PC-9 (cell line): Measurements from ENCODE around the gene RFPL3. TPM values are rescaled to one million over a fixed set of nuclear protein-coding genes. Genes with fewer than 3 reads are reported as not detected.
"Not testable (repeated sequence)": the region's sequence is repeated elsewhere in the genome, so short reads cannot be mapped to it uniquely, and the experiment has no call there.

Experiments used
- BruUV-seq: library from RNA; stranded (reverse); fragments of 400-500 nt; replicated peaks from 2 replicates; lab custom pipeline; 2021; lab: Mats Ljungman, UMichigan
- CTCF ChIA-PET: fragments of 300-600 bp; sonication (Branson Sonifier 250); formaldehyde crosslinking; loops from one replicate; lab custom pipeline; 2022; ENCODE audit warnings: antibody characterized with exemption; lab: Charles Lee
- POLR2A ChIA-PET: fragments of 300-600 bp; sonication (Branson Sonifier 250); formaldehyde crosslinking; loops from one replicate; lab custom pipeline; 2022; ENCODE audit warnings: antibody characterized with exemption; ENCODE audit not compliant: unreplicated experiment; lab: Charles Lee
- DNase-seq, 2 experiments: peaks; one replicate each; pipeline versions ENCODE4 v3.0.0 to v3.0.0-alpha.2; 2015 to 2022; ENCODE audit warnings: mixed read lengths in 1 of 2
- H2AFZ ChIP-seq: fragments of 200-600 bp; sonication (generic); 2 replicates; pipeline ENCODE4 v1.8.1; 2017; ENCODE audit warnings: antibody characterized with exemption
- H3F3A ChIP-seq: fragments of 200-600 bp; sonication (generic); 2 replicates; pipeline ENCODE4 v1.8.1; 2017; ENCODE audit warnings: antibody characterized with exemption, mild to moderate bottlenecking, low read depth; ENCODE audit not compliant: insufficient read depth
- H3K27ac ChIP-seq: fragments of 200-600 bp; sonication (generic); 2 replicates; pipeline ENCODE4 v1.6.1; 2016; ENCODE audit warnings: mixed run types
- H3K27me3 ChIP-seq: fragments of 200-600 bp; sonication (generic); 2 replicates; pipeline ENCODE4 v1.6.1; 2016; ENCODE audit warnings: low read depth, mixed run types; ENCODE audit not compliant: insufficient read depth
- H3K36me3 ChIP-seq: fragments of 200-600 bp; sonication (generic); 2 replicates; pipeline ENCODE4 v1.6.1; 2016; ENCODE audit warnings: low read depth, mixed run types
- H3K4me1 ChIP-seq: fragments of 200-600 bp; sonication (generic); replicated peaks from 2 replicates; pipeline ENCODE4 v1.6.1; 2016; ENCODE audit warnings: mixed run types; ENCODE audit not compliant: insufficient read depth
- H3K4me2 ChIP-seq: fragments of 200-600 bp; sonication (generic); 2 replicates; pipeline ENCODE4 v1.6.1; 2017; ENCODE audit warnings: mixed run types
- H3K4me3 ChIP-seq: fragments of 200-600 bp; sonication (generic); 2 replicates; pipeline ENCODE4 v1.6.1; 2016; ENCODE audit warnings: mixed run types
- H3K79me2 ChIP-seq: fragments of 200-600 bp; sonication (generic); 2 replicates; pipeline ENCODE4 v1.6.1; 2017; ENCODE audit warnings: low read depth, mixed run types
- H3K9me2 ChIP-seq: fragments of 200-600 bp; sonication (generic); 2 replicates; pipeline ENCODE4 v1.8.1; 2017; ENCODE audit warnings: mild to moderate bottlenecking; ENCODE audit not compliant: insufficient read depth
- H3K9me3 ChIP-seq: fragments of 200-600 bp; sonication (generic); 2 replicates; pipeline ENCODE4 v1.8.1; 2016; ENCODE audit warnings: low read depth; ENCODE audit not compliant: insufficient read depth
- H4K20me1 ChIP-seq: fragments of 200-600 bp; sonication (generic); 2 replicates; pipeline ENCODE4 v1.8.1; 2017; ENCODE audit not compliant: insufficient read depth
- CTCF ChIP-seq: fragments of 200-600 bp; sonication (generic); conservative IDR thresholded peaks from 2 replicates; pipeline ENCODE4 v1.6.1; 2017; ENCODE audit warnings: mixed run types, antibody characterized with exemption, mild to moderate bottlenecking, moderate library complexity
- EZH2 ChIP-seq: fragments of 200-600 bp; sonication (generic); IDR thresholded peaks from 2 replicates; pipeline ENCODE4 v1.8.0; 2017; ENCODE audit warnings: antibody characterized with exemption, low read depth
- intact Hi-C: fragments of 100-400 bp; cut with micrococcal nuclease; formaldehyde crosslinking; loops from one replicate; pipeline ENCODE4 v1.10.0; 2022; ENCODE audit not compliant: unreplicated experiment
- total RNA-seq: library from RNA; stranded (reverse); gene quantifications from 2 replicates; pipeline ENCODE4 v1.2.3, GENCODE V29; 2021

The RFPL3 gene
- total RNA-seq, 1 experiment from 2014 or later = not detected

GRCh38 chr22:32348031-32348611, 9.5 kb upstream of the RFPL3 start:
- no peaks in the 10 kb centered on the region for H3K36me3 ChIP-seq
- no peak overlapping the region for H3K27ac ChIP-seq
- no peaks in the 10 kb centered on the region for H3K9me3 ChIP-seq
- H3K79me2 ChIP-seq = no peaks in the 10 kb centered on the region
- no peaks in the 10 kb centered on the region for H3F3A ChIP-seq
- TF ChIP-seq EZH2 = no peak
- no peak for TF ChIP-seq CTCF
- peaks cover 55% of the 10 kb centered on the region for H3K27me3 ChIP-seq
- no peak overlapping the region for H3K4me2 ChIP-seq
- H4K20me1 ChIP-seq = no peaks in the 10 kb centered on the region
- H3K4me3 ChIP-seq = no peak overlapping the region
- no peaks in the 10 kb centered on the region for H3K4me1 ChIP-seq
- no peak overlapping the region for H2AFZ ChIP-seq
- H3K9me2 ChIP-seq = no peaks in the 10 kb centered on the region
- POLR2A ChIA-PET = no interaction called here
- CTCF ChIA-PET = no interaction called here
- DNase-seq = no peak
- no TSS peak for BruUV-seq
- intact Hi-C loops = no loop called here

- H2AFZ ChIP-seq, H3F3A ChIP-seq, CTCF ChIA-PET: not testable (repeated sequence)
Observed at GRCh38 chr22:32351875-32352274, 5.8 kb upstream of the RFPL3 start.

GRCh38 chr22:32352681-32353080, 5.0 kb upstream of the RFPL3 start:
- CTCF ChIA-PET = no interaction called here
- Histone ChIP-seq H3K36me3 (no peaks in the 10 kb centered on the region), H3K9me3 (no peaks in the 10 kb centered on the region), H3K9me2 (no peaks in the 10 kb centered on the region), H3F3A (no peaks in the 10 kb centered on the region), H3K27ac (no peak overlapping the region), H3K4me2 (no peak overlapping the region), H3K79me2 (no peaks in the 10 kb centered on the region), H4K20me1 (no peaks in the 10 kb centered on the region), H3K4me1 (no peaks in the 10 kb centered on the region), H3K27me3 (peaks cover 30% of the 10 kb centered on the region), H2AFZ (no peak overlapping the region), H3K4me3 (no peak overlapping the region)
- POLR2A ChIA-PET = no interaction called here
- no TSS peak for BruUV-seq
- no peak for TF ChIP-seq EZH2
- no peak for TF ChIP-seq CTCF
- no peak for DNase-seq
- intact Hi-C loops = no loop called here

More at GRCh38 chr22:32351875-32352274, 5.8 kb upstream of the RFPL3 start:
- H4K20me1 ChIP-seq, DNase-seq, H3K4me1 ChIP-seq, H3K36me3 ChIP-seq, H3K4me3 ChIP-seq, H3K79me2 ChIP-seq, BruUV-seq, H3K9me3 ChIP-seq, POLR2A ChIA-PET, H3K9me2 ChIP-seq, H3K27ac ChIP-seq, H3K4me2 ChIP-seq, intact Hi-C loops: not testable (repeated sequence)
- peaks cover 25% of the 10 kb centered on the region for H3K27me3 ChIP-seq

GRCh38 chr22:32353292-32353691, 4.4 kb upstream of the RFPL3 start:
- no peak overlapping the region for H3K27ac ChIP-seq
- H3K9me3 ChIP-seq = no peaks in the 10 kb centered on the region
- peaks cover 30% of the 10 kb centered on the region for H3K27me3 ChIP-seq
- ChIA-PET POLR2A (no interaction called here), CTCF (no interaction called here)
- H4K20me1 ChIP-seq = no peaks in the 10 kb centered on the region
- no peaks in the 10 kb centered on the region for H3K4me1 ChIP-seq
- intact Hi-C loops = no loop called here
- H3F3A ChIP-seq = no peaks in the 10 kb centered on the region
- no peak overlapping the region for H2AFZ ChIP-seq
- DNase-seq = no peak
- no peak overlapping the region for H3K4me3 ChIP-seq
- no TSS peak for BruUV-seq
- no peaks in the 10 kb centered on the region for H3K9me2 ChIP-seq
- TF ChIP-seq EZH2 = no peak
- no peaks in the 10 kb centered on the region for H3K36me3 ChIP-seq
- no peaks in the 10 kb centered on the region for H3K79me2 ChIP-seq
- H3K4me2 ChIP-seq = no peak overlapping the region
